Natural killer cell treated with Interleukin-12 subunit alpha and Interleukin-12 subunit beta and Interleukin-15 and Interleukin-18, amount 100 ng/mL, for 72 hours (primary cell): ENCODE data around the gene SLC38A10. TPM values are rescaled to one million over a fixed set of nuclear protein-coding genes. Genes with fewer than 3 reads are reported as not detected.

ENCODE experiments used
- ATAC-seq, 2 donors: fragments of 150-1000 bp; cut with Tn5 transposase in 1 of 2; sonication (Bioruptor Pico), chemical (Tn5 transposase) in 1 of 2; 2 replicates each; pipeline ENCODE4 v1.10.0; 2021
- DNase-seq: peaks from one replicate; pipeline ENCODE4 v3.0.0; 2022; ENCODE audit warnings: low spot score
- H3K27ac Mint-ChIP-seq, 2 donors: 1 replicate in 1 of 2; 2 replicates in 1 of 2; pipeline ENCODE4 v1.8.0; 2022; ENCODE audit warnings: mixed read lengths in 2 of 2, mild to moderate bottlenecking in 1 of 2, moderate library complexity in 1 of 2
- H3K27me3 Mint-ChIP-seq, 2 donors: 1 replicate in 1 of 2; 2 replicates in 1 of 2; pipeline ENCODE4 v1.8.0; 2022; ENCODE audit warnings: mixed read lengths in 2 of 2
- H3K36me3 Mint-ChIP-seq: one replicate; pipeline ENCODE4 v1.8.0; 2022; ENCODE audit warnings: mixed read lengths
- H3K4me1 Mint-ChIP-seq, 2 donors: 1 replicate in 1 of 2; 2 replicates in 1 of 2; pipeline ENCODE4 v1.8.0; 2022; ENCODE audit warnings: low read depth in 2 of 2, mixed read lengths in 2 of 2, mild to moderate bottlenecking in 1 of 2
- H3K4me3 Mint-ChIP-seq: one replicate; pipeline ENCODE4 v1.8.0; 2022; ENCODE audit warnings: mixed read lengths
- H3K9me3 Mint-ChIP-seq: 2 replicates; pipeline ENCODE4 v1.8.0; 2022; ENCODE audit warnings: mixed read lengths
- total RNA-seq, 2 donors: library from RNA; stranded (reverse); gene quantifications; one replicate each; pipeline ENCODE4 v1.2.3, GENCODE V29; 2022

The SLC38A10 gene
- total RNA-seq, 2 donors from 2014 or later: 92.4 to 136 TPM

GRCh38 chr17:81250286-81251093 is 44.6 kb downstream of the SLC38A10 start:
- Mint-ChIP-seq H3K36me3 (no peaks in the 10 kb centered on the region), H3K9me3 (no peaks in the 10 kb centered on the region), H3K27ac (no peak overlapping the region), H3K4me3 (no peak overlapping the region), H3K27me3 (no peaks in the 10 kb centered on the region), H3K4me1 (peaks cover 11 to 17% of the 10 kb centered on the region in 2 donors)
- no peak for DNase-seq
- no peak for ATAC-seq

- DNase-seq (no peak), ATAC-seq (no peak)
- Mint-ChIP-seq H3K36me3 (no peaks in the 10 kb centered on the region), H3K27ac (no peak overlapping the region), H3K27me3 (no peaks in the 10 kb centered on the region), H3K4me1 (peaks cover 15 to 17% of the 10 kb centered on the region in 2 donors), H3K4me3 (no peak overlapping the region), H3K9me3 (no peaks in the 10 kb centered on the region)
These were observed 45.7 kb downstream of the SLC38A10 start for GRCh38 chr17:81249223-81250040.

GRCh38 chr17:81248649-81249048 is 46.5 kb downstream of the SLC38A10 start:
- Mint-ChIP-seq H3K9me3 (no peaks in the 10 kb centered on the region), H3K4me1 (peaks cover 12 to 13% of the 10 kb centered on the region in 2 donors), H3K36me3 (no peaks in the 10 kb centered on the region), H3K27ac (no peak overlapping the region), H3K4me3 (no peak overlapping the region), H3K27me3 (no peaks in the 10 kb centered on the region)
- DNase-seq (no peak), ATAC-seq (no peak)

GRCh38 chr17:81247339-81247990 is 47.6 kb downstream of the SLC38A10 start:
- no peaks in the 10 kb centered on the region for H3K27me3 Mint-ChIP-seq
- peaks cover 5% of the 10 kb centered on the region in 2 donors for H3K4me1 Mint-ChIP-seq
- no peaks in the 10 kb centered on the region for H3K9me3 Mint-ChIP-seq
- no peak for ATAC-seq
- no peak overlapping the region for H3K4me3 Mint-ChIP-seq
- no peak overlapping the region for H3K27ac Mint-ChIP-seq
- no peak for DNase-seq
- H3K36me3 Mint-ChIP-seq: no peaks in the 10 kb centered on the region

- no peaks in the 10 kb centered on the region for H3K27me3 Mint-ChIP-seq
- no peak for ATAC-seq
- H3K27ac Mint-ChIP-seq: no peak overlapping the region
- no peaks in the 10 kb centered on the region for H3K9me3 Mint-ChIP-seq
- DNase-seq: no peak
- peaks cover 4 to 12% of the 10 kb centered on the region in 2 donors for H3K4me1 Mint-ChIP-seq
- H3K36me3 Mint-ChIP-seq: no peaks in the 10 kb centered on the region
- H3K4me3 Mint-ChIP-seq: no peak overlapping the region
These were observed 48.3 kb downstream of the SLC38A10 start for GRCh38 chr17:81246679-81247338.

- H3K36me3 Mint-ChIP-seq: no peaks in the 10 kb centered on the region
- H3K27me3 Mint-ChIP-seq: no peaks in the 10 kb centered on the region
- ATAC-seq: no peak
These were observed 48.8 kb downstream of the SLC38A10 start for GRCh38 chr17:81246343-81246670.

GRCh38 chr17:81245665-81246342 is 49.3 kb downstream of the SLC38A10 start:
- no peak overlapping the region for H3K4me3 Mint-ChIP-seq
- H3K4me1 Mint-ChIP-seq: peaks cover 14 to 20% of the 10 kb centered on the region in 2 donors
- no peaks in the 10 kb centered on the region for H3K27me3 Mint-ChIP-seq
- ATAC-seq (no peak), DNase-seq (no peak)
- no peaks in the 10 kb centered on the region for H3K9me3 Mint-ChIP-seq
- H3K36me3 Mint-ChIP-seq: no peaks in the 10 kb centered on the region
- no peak overlapping the region for H3K27ac Mint-ChIP-seq

More at GRCh38 chr17:81246343-81246670, 48.8 kb downstream of the SLC38A10 start:
- Mint-ChIP-seq H3K4me3 (no peak overlapping the region), H3K4me1 (peaks cover 9 to 15% of the 10 kb centered on the region in 2 donors), H3K27ac (no peak overlapping the region), H3K9me3 (no peaks in the 10 kb centered on the region)
- DNase-seq: no peak

GRCh38 chr17:81245024-81245664 is 50.0 kb downstream of the SLC38A10 start:
- H3K36me3 Mint-ChIP-seq: no peaks in the 10 kb centered on the region
- no peaks in the 10 kb centered on the region for H3K27me3 Mint-ChIP-seq
- peaks cover 16 to 23% of the 10 kb centered on the region in 2 donors for H3K4me1 Mint-ChIP-seq
- peak in 1 of 2 donors; percentile 77 for ATAC-seq
- H3K9me3 Mint-ChIP-seq: no peaks in the 10 kb centered on the region
- peak overlapping the region in 1 of 2 donors; percentile 55 for H3K27ac Mint-ChIP-seq
- no peak for DNase-seq
- H3K4me3 Mint-ChIP-seq: no peak overlapping the region

GRCh38 chr17:81244358-81245023 is 50.6 kb downstream of the SLC38A10 start:
- no peaks in the 10 kb centered on the region for H3K27me3 Mint-ChIP-seq
- ATAC-seq: no peak
- no peak for DNase-seq
- peaks cover 19 to 23% of the 10 kb centered on the region in 2 donors for H3K4me1 Mint-ChIP-seq
- H3K27ac Mint-ChIP-seq: peak overlapping the region in 1 of 2 donors; percentile 55
- no peaks in the 10 kb centered on the region for H3K9me3 Mint-ChIP-seq
- no peaks in the 10 kb centered on the region for H3K36me3 Mint-ChIP-seq
- no peak overlapping the region for H3K4me3 Mint-ChIP-seq

- ATAC-seq: no peak
These were observed 51.8 kb downstream of the SLC38A10 start for GRCh38 chr17:81243333-81243664.

GRCh38 chr17:81242421-81243332 is 52.4 kb downstream of the SLC38A10 start:
- no peak for ATAC-seq
- Mint-ChIP-seq H3K9me3 (no peaks in the 10 kb centered on the region), H3K27me3 (no peaks in the 10 kb centered on the region), H3K4me1 (peaks cover 23 to 25% of the 10 kb centered on the region in 2 donors), H3K27ac (peak overlapping the region in 1 of 2 donors; percentile 53), H3K36me3 (no peaks in the 10 kb centered on the region), H3K4me3 (no peak overlapping the region)
- no peak for DNase-seq

More at GRCh38 chr17:81243333-81243664, 51.8 kb downstream of the SLC38A10 start:
- Mint-ChIP-seq H3K27ac (no peak overlapping the region), H3K9me3 (no peaks in the 10 kb centered on the region), H3K4me1 (peaks cover 22 to 23% of the 10 kb centered on the region in 2 donors), H3K4me3 (no peak overlapping the region), H3K27me3 (no peaks in the 10 kb centered on the region), H3K36me3 (no peaks in the 10 kb centered on the region)
- no peak for DNase-seq
